Karpas-422 (cell line): Measurements from ENCODE around the gene BRPF1. TPM values are rescaled to one million over a fixed set of nuclear protein-coding genes. Genes with fewer than 3 reads are reported as not detected.
A peak's percentile ranks its signal among the peaks of the same experiment; 100 is the strongest.

Experiments
- DNase-seq: peaks from one replicate; pipeline ENCODE4 v3.0.0-alpha.2; 2015
- H2AFZ ChIP-seq: fragments of 200-600 bp; sonication (generic); 2 replicates; pipeline ENCODE4 v1.6.1; 2014; ENCODE audit warnings: antibody characterized with exemption, low read length, mixed read lengths
- H3K27ac ChIP-seq: fragments of 200-600 bp; sonication (generic); 2 replicates; pipeline ENCODE4 v1.5.1; 2014; ENCODE audit warnings: mild to moderate bottlenecking, low read length, moderate library complexity
- H3K27me3 ChIP-seq: fragments of 200-600 bp; sonication (generic); 2 replicates; pipeline ENCODE4 v1.6.1; 2014; ENCODE audit warnings: low read length, mixed read lengths
- H3K36me3 ChIP-seq: fragments of 200-600 bp; sonication (generic); 2 replicates; pipeline ENCODE4 v1.6.1; 2014; ENCODE audit warnings: low read length, mixed read lengths; ENCODE audit not compliant: insufficient read depth
- H3K4me1 ChIP-seq: fragments of 200-600 bp; sonication (generic); 2 replicates; pipeline ENCODE4 v1.6.1; 2014; ENCODE audit warnings: mild to moderate bottlenecking, low read length, mixed read lengths
- H3K4me2 ChIP-seq: fragments of 200-600 bp; sonication (generic); 2 replicates; pipeline ENCODE4 v1.6.1; 2014; ENCODE audit warnings: low read length, low read depth, mild to moderate bottlenecking; ENCODE audit not compliant: poor library complexity, severe bottlenecking
- H3K4me3 ChIP-seq: fragments of 200-600 bp; sonication (generic); 2 replicates; pipeline ENCODE4 v1.5.1; 2014; ENCODE audit warnings: mild to moderate bottlenecking, antibody characterized with exemption, low read length, mixed read lengths
- H3K79me2 ChIP-seq: fragments of 200-600 bp; sonication (generic); 2 replicates; pipeline ENCODE4 v1.6.1; 2014; ENCODE audit warnings: mild to moderate bottlenecking, low read length, mixed read lengths
- H3K9ac ChIP-seq: fragments of 200-600 bp; sonication (generic); 2 replicates; pipeline ENCODE4 v1.6.0; 2014; ENCODE audit warnings: low read length
- H3K9me2 ChIP-seq: fragments of 200-600 bp; sonication (generic), shearing (Covaris generic); replicated peaks from 2 replicates; pipeline ENCODE4 v1.6.0; 2014; ENCODE audit warnings: mild to moderate bottlenecking, low read length, moderate library complexity; ENCODE audit not compliant: insufficient read depth
- H3K9me3 ChIP-seq: fragments of 300-700, 200-600 bp; sonication (generic); 2 replicates; pipeline ENCODE4 v1.6.1; 2014; ENCODE audit warnings: low read length, mixed read lengths
- H4K20me1 ChIP-seq: fragments of 200-600 bp; sonication (generic); 2 replicates; pipeline ENCODE4 v1.6.1; 2014; ENCODE audit warnings: mild to moderate bottlenecking, antibody characterized with exemption, low read length, low read depth; ENCODE audit not compliant: insufficient read depth
- total RNA-seq: library from RNA; depleted of rRNA; stranded (reverse); fragments of >200 nt; shearing (Covaris generic); gene quantifications from 2 replicates; pipeline ENCODE4 v1.2.3, GENCODE V29; 2014; ENCODE audit warnings: low replicate concordance

Gene BRPF1
- total RNA-seq, 1 experiment from 2014 or later, result 14.5 TPM

DNA sequence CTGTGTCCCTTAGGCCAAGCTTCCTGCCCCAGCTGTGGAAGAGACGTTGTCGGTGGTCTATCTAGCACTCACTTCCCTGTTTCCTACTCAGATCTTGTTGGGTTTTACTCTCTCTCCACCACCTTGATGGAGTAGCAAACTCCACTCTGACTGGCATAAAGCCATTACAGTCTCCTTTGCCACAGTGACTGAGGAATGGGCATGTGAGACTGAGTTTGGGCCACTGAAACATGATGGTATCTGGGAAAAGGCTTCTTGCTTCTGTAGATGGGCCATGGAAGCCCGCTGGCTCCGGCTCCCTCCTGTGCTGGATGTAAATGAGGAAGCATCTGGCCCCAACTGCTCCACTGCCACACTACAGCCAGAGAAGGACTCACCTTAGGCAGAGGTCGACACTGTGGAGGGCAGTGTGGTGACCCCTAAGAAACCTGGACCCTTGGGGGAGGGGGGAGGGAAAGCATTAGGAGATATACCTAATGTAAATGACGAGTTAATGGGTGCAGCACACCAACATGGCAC, 47.6 kb downstream of the BRPF1 start:
- H3K27me3 ChIP-seq, result no peaks in the 10 kb centered on the region
- no peak overlapping the region for H3K9ac ChIP-seq
- peak overlapping the region; percentile 90 for H3K27ac ChIP-seq
- H2AFZ ChIP-seq, result no peak overlapping the region
- peak overlapping the region; percentile 32; the same call in 1 of the 2 replicates for H3K4me3 ChIP-seq
- no peaks in the 10 kb centered on the region for H3K9me2 ChIP-seq
- no peaks in the 10 kb centered on the region for H3K79me2 ChIP-seq
- DNase-seq, result no peak
- no peaks in the 10 kb centered on the region for H4K20me1 ChIP-seq
- H3K4me1 ChIP-seq, result peaks cover 47% of the 10 kb centered on the region
- H3K36me3 ChIP-seq, result no peaks in the 10 kb centered on the region
- peak overlapping the region; percentile 53 for H3K4me2 ChIP-seq
- no peaks in the 10 kb centered on the region for H3K9me3 ChIP-seq

DNA sequence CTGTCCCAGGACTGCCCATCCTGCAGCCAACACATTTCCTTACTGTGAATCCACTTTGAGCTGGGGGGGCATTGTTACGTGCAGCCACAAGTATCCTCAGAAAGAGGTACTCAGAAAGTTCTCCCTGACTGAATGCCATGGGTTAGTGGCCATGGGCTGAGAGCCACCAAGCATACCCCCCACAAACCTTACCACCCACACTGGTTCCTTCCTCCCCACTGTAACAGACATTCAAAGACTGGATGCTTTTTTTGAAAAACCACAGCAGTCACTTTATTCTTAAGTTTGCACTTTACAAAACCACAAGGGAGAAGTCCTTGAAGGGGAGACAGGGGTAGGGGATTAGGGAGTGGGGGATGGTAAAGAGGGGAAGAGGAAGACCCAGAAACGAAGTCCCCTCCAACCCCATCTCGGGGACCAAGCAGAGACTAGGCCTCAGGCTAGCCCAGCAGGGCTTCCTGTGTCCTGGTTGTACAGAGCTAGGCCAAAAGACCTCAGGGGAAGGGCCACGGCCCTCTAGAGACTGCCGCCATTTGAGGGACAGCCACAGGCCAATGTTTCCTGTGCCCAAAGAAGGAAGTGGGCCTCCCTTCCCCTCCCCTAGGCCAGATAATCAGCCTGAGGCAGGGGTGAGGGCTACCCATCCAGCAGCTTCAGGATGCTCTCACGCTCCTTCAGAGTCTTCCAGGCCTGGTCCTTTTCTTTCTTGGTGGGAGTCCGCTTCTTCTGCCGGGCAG, 48.4 kb downstream of the BRPF1 start:
- Histone ChIP-seq H3K27ac (peak overlapping the region; percentile 90), H3K9ac (peak overlapping the region; percentile 68), H3K9me2 (no peaks in the 10 kb centered on the region), H3K79me2 (no peaks in the 10 kb centered on the region), H3K36me3 (no peaks in the 10 kb centered on the region), H3K27me3 (no peaks in the 10 kb centered on the region), H3K4me3 (peak overlapping the region; percentile 32; the same call in 1 of the 2 replicates), H3K4me2 (peak overlapping the region; percentile 53), H4K20me1 (no peaks in the 10 kb centered on the region), H3K4me1 (peaks cover 47% of the 10 kb centered on the region), H3K9me3 (no peaks in the 10 kb centered on the region), H2AFZ (no peak overlapping the region)
- peak; percentile 86 for DNase-seq

DNA sequence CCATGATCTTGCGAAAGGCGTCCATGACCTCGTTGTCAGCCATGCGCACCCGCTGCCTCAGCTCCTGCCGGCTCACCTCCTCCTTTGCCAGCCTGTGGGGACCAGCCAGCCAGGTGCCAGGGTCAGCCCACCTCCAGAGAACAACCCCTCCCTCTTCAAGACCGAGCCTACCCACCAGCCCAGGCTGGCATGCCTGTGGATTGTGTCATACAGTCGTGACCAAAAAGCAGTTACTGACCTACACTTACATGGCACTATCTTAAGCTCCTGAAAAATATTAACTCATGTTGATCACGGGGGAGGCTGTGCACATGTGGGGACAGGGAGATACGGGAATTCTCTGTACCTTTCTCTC, 48.9 kb downstream of the BRPF1 start:
- Histone ChIP-seq H3K9me2 (no peaks in the 10 kb centered on the region), H3K9ac (peak overlapping the region; percentile 68), H4K20me1 (no peaks in the 10 kb centered on the region), H3K27ac (peak overlapping the region; percentile 90), H3K36me3 (no peaks in the 10 kb centered on the region), H3K4me2 (peak overlapping the region; percentile 53), H3K4me1 (peaks cover 47% of the 10 kb centered on the region), H2AFZ (no peak overlapping the region), H3K27me3 (no peaks in the 10 kb centered on the region), H3K79me2 (no peaks in the 10 kb centered on the region), H3K9me3 (no peaks in the 10 kb centered on the region), H3K4me3 (peak overlapping the region; percentile 32; the same call in 1 of the 2 replicates)
- DNase-seq, result no peak

DNA sequence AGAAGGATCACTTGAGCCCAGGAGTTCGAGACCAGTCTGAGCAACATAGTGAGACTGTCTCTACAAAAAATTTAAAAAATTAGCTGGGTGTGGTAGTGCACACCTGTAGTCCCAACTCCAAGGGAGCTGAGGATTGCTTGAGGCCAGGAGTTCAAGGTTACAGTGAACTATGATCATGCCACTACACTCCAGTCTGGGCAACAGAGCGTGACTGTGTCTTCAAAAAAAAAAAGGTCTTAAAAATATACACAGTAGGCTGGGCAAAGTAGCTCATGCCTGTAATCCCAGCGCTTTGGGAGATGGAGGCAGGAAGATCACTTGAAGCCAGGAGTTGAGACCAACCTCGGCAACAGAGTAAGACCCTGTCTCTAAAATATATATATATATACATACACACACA, 49.4 kb downstream of the BRPF1 start:
- Histone ChIP-seq H2AFZ (no peak overlapping the region), H3K36me3 (no peaks in the 10 kb centered on the region), H3K79me2 (no peaks in the 10 kb centered on the region), H3K27ac (peak overlapping the region; percentile 90), H3K9me2 (no peaks in the 10 kb centered on the region), H3K4me1 (peaks cover 47% of the 10 kb centered on the region), H4K20me1 (no peaks in the 10 kb centered on the region), H3K27me3 (no peaks in the 10 kb centered on the region), H3K4me2 (peak overlapping the region; percentile 53), H3K9ac (peak overlapping the region; percentile 68), H3K4me3 (0 out of 2 replicates have a peak overlapping the region, but pooled peaks have one; percentile 32), H3K9me3 (no peaks in the 10 kb centered on the region)
- DNase-seq, result no peak

DNA sequence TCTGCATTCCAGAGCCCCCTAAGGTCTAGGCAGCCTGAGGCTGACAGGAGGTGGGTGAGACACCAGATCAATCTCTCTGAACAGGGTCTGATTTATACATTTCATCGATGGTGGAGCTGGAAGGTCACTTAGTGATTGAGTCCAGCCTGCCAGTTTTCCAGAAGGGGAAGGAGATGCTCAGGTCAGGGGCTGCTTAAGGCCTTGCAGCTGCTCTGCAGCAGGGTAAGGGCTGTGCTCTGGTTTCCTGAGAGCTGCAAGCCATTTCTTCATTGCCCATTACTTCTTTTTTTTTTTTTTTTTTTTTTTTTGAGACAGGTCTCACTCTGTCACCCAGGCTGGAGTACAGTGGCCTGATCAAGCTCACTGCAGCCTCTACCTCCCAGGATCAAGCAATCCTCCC, 50.0 kb downstream of the BRPF1 start:
- Histone ChIP-seq H3K4me2 (peak overlapping the region; percentile 53), H3K4me1 (peaks cover 47% of the 10 kb centered on the region), H2AFZ (no peak overlapping the region), H3K27ac (peak overlapping the region; percentile 90), H3K27me3 (no peaks in the 10 kb centered on the region), H3K9me3 (no peaks in the 10 kb centered on the region), H4K20me1 (no peaks in the 10 kb centered on the region), H3K79me2 (no peaks in the 10 kb centered on the region), H3K4me3 (no peak overlapping the region; the same call in 1 of the 2 replicates), H3K9ac (peak overlapping the region; percentile 68), H3K9me2 (no peaks in the 10 kb centered on the region), H3K36me3 (peaks cover 5% of the 10 kb centered on the region; the same call in 1 of the 2 replicates)
- DNase-seq, result no peak

DNA sequence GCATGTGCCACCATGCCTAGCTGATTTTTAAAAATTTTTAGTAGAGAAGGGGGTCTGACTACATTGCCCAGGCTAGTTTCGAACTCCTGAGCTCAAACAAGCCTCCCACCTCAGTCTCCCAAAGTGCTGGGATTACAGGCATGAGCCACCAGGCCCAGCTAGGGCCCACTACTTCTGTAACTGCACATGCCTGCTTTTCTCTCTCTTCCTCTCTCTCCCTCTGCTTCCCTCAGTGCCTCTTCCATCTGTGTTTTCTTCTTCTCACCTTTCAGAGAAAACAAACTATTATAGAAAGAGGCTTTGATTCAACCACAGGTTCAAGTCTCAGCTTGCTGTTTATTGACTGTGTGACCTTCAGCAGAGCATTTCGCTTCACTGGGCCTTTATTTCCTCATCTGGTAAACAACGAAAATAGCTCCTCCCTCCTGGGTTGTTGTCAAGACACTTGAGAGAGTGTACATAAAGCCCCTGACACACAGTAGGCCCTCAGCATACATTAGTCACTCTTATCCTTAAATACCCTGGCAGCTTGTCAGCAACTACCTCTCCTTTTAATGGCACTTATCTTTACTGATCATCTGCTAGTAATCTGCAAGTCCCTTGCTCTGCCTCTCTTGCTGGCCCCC, 50.6 kb downstream of the BRPF1 start:
- peak overlapping the region; percentile 90 for H3K27ac ChIP-seq
- H3K4me3 ChIP-seq, result no peak overlapping the region
- no peaks in the 10 kb centered on the region for H3K79me2 ChIP-seq
- H4K20me1 ChIP-seq, result no peaks in the 10 kb centered on the region
- H3K36me3 ChIP-seq, result peaks cover 7% of the 10 kb centered on the region; the same call in 1 of the 2 replicates
- H3K9ac ChIP-seq, result peak overlapping the region; percentile 68; the same call in 1 of the 2 replicates
- no peak overlapping the region for H2AFZ ChIP-seq
- H3K4me2 ChIP-seq, result no peak overlapping the region
- H3K4me1 ChIP-seq, result peaks cover 47% of the 10 kb centered on the region
- no peak for DNase-seq
- no peaks in the 10 kb centered on the region for H3K9me2 ChIP-seq
- H3K9me3 ChIP-seq, result no peaks in the 10 kb centered on the region
- no peaks in the 10 kb centered on the region for H3K27me3 ChIP-seq

GRCh38 chr3:9782770-9783169, 51.2 kb downstream of the BRPF1 start:
- H2AFZ ChIP-seq, result no peak overlapping the region
- no peak for DNase-seq
- peaks cover 12% of the 10 kb centered on the region; the same call in 1 of the 2 replicates for H3K36me3 ChIP-seq
- H3K27ac ChIP-seq, result no peak overlapping the region
- H3K9ac ChIP-seq, result no peak overlapping the region
- H3K27me3 ChIP-seq, result no peaks in the 10 kb centered on the region
- H3K9me2 ChIP-seq, result no peaks in the 10 kb centered on the region
- no peak overlapping the region for H3K4me2 ChIP-seq
- H3K9me3 ChIP-seq, result no peaks in the 10 kb centered on the region
- H3K4me3 ChIP-seq, result no peak overlapping the region
- peaks cover 44% of the 10 kb centered on the region for H3K4me1 ChIP-seq
- no peaks in the 10 kb centered on the region for H4K20me1 ChIP-seq
- H3K79me2 ChIP-seq, result no peaks in the 10 kb centered on the region

GRCh38 chr3:9783954-9784353, 52.4 kb downstream of the BRPF1 start:
- DNase-seq, result no peak
- no peak overlapping the region for H3K4me3 ChIP-seq
- no peaks in the 10 kb centered on the region for H3K9me2 ChIP-seq
- H3K4me1 ChIP-seq, result peaks cover 35% of the 10 kb centered on the region
- no peak overlapping the region for H3K27ac ChIP-seq
- no peaks in the 10 kb centered on the region for H4K20me1 ChIP-seq
- H3K79me2 ChIP-seq, result no peaks in the 10 kb centered on the region
- peaks cover 12% of the 10 kb centered on the region; the same call in 1 of the 2 replicates for H3K36me3 ChIP-seq
- H3K4me2 ChIP-seq, result no peak overlapping the region
- no peaks in the 10 kb centered on the region for H3K9me3 ChIP-seq
- H3K27me3 ChIP-seq, result no peaks in the 10 kb centered on the region
- H2AFZ ChIP-seq, result no peak overlapping the region
- no peak overlapping the region for H3K9ac ChIP-seq
